Left ventricle myocardium inferior (tissue), 1 donor: ENCODE data around the gene MICAL2. TPM values are rescaled to one million over a fixed set of nuclear protein-coding genes. Genes with fewer than 3 reads are reported as not detected.

Experiments used
- DNase-seq: peaks from one replicate; pipeline ENCODE4 v3.0.0-alpha.2; 2020
- H3K27ac ChIP-seq: fragments of 200-600 bp; replicated peaks from 2 replicates; pipeline ENCODE4 v1.8.0; 2021
- H3K27me3 ChIP-seq: fragments of 200-600 bp; 2 replicates; pipeline ENCODE4 v1.8.0; 2021; ENCODE audit warnings: low read depth
- H3K36me3 ChIP-seq: fragments of 200-600 bp; 2 replicates; pipeline ENCODE4 v1.8.0; 2021
- H3K4me1 ChIP-seq: fragments of 200-600 bp; 2 replicates; pipeline ENCODE4 v1.8.0; 2021
- H3K4me3 ChIP-seq: fragments of 200-600 bp; 2 replicates; pipeline ENCODE4 v1.8.0; 2021; ENCODE audit warnings: mild to moderate bottlenecking, moderate library complexity
- H3K9me3 ChIP-seq: fragments of 200-600 bp; replicated peaks from 2 replicates; pipeline ENCODE4 v1.8.0; 2021
- CTCF ChIP-seq: fragments of 200-600 bp; IDR thresholded peaks from 2 replicates; pipeline ENCODE4 v1.8.0; 2021; ENCODE audit warnings: antibody characterized with exemption, mild to moderate bottlenecking, borderline replicate concordance
- intact Hi-C: fragments of 100-400 bp; cut with micrococcal nuclease; formaldehyde crosslinking; loops from one replicate; pipeline ENCODE4 v1.11.0; 2022
- total RNA-seq: library from RNA; stranded (reverse); fragmentation: NEBNext Ultra II Directional; extraction: Animal tissue kit (Norgen Biotek cat#: 25700); gene quantifications from one replicate; pipeline ENCODE4 v1.2.1, GENCODE V29; 2021
- donor health status: DM: no; HTN: yes; CAD: no; lungs with severe emphysema.

MICAL2 gene
- total RNA-seq, 1 donor from 2014 or later, result 85.0 TPM

- Histone ChIP-seq H3K4me3 (no peak overlapping the region), H3K27me3 (no peaks in the 10 kb centered on the region), H3K27ac (peak overlapping the region; percentile 56), H3K36me3 (peaks cover 59% of the 10 kb centered on the region), H3K4me1 (peaks cover 44% of the 10 kb centered on the region), H3K9me3 (no peaks in the 10 kb centered on the region)
- TF ChIP-seq CTCF, result no peak
- no peak for DNase-seq
- intact Hi-C loops, result no loop called here
Measured at GRCh38 chr11:12225046-12225739, 114.8 kb downstream of the MICAL2 start.

GRCh38 chr11:12226093-12226492 is 115.7 kb downstream of the MICAL2 start:
- intact Hi-C loops, result no loop called here
- no peaks in the 10 kb centered on the region for H3K27me3 ChIP-seq
- H3K27ac ChIP-seq, result no peak overlapping the region
- H3K4me1 ChIP-seq, result peaks cover 35% of the 10 kb centered on the region
- H3K4me3 ChIP-seq, result no peak overlapping the region
- peaks cover 68% of the 10 kb centered on the region for H3K36me3 ChIP-seq
- TF ChIP-seq CTCF, result no peak
- no peaks in the 10 kb centered on the region for H3K9me3 ChIP-seq
- no peak for DNase-seq

GRCh38 chr11:12229450-12230229 is 119.2 kb downstream of the MICAL2 start:
- TF ChIP-seq CTCF, result no peak
- Histone ChIP-seq H3K9me3 (no peaks in the 10 kb centered on the region), H3K4me1 (peaks cover 6% of the 10 kb centered on the region), H3K27ac (peak overlapping the region; percentile 27), H3K4me3 (no peak overlapping the region), H3K27me3 (no peaks in the 10 kb centered on the region), H3K36me3 (peaks cover 77% of the 10 kb centered on the region)
- no peak for DNase-seq
- intact Hi-C loops, result loop anchor here (10.0 kb wide), 1 partner anchor 145 kb away; no protein-coding TSS in a partner anchor

- Histone ChIP-seq H3K27ac (no peak overlapping the region), H3K36me3 (peaks cover 56% of the 10 kb centered on the region), H3K4me1 (peaks cover 29% of the 10 kb centered on the region), H3K9me3 (no peaks in the 10 kb centered on the region), H3K4me3 (no peak overlapping the region), H3K27me3 (no peaks in the 10 kb centered on the region)
- TF ChIP-seq CTCF, result no peak
- intact Hi-C loops, result loop anchor here (10.0 kb wide), 1 partner anchor 147 kb away; no protein-coding TSS in a partner anchor
- DNase-seq, result no peak
Measured at GRCh38 chr11:12232160-12232559, 121.8 kb downstream of the MICAL2 start.

GRCh38 chr11:12232817-12233601 is 122.6 kb downstream of the MICAL2 start:
- Histone ChIP-seq H3K4me3 (no peak overlapping the region), H3K9me3 (no peaks in the 10 kb centered on the region), H3K27ac (no peak overlapping the region), H3K27me3 (no peaks in the 10 kb centered on the region), H3K4me1 (peaks cover 33% of the 10 kb centered on the region), H3K36me3 (peaks cover 48% of the 10 kb centered on the region)
- TF ChIP-seq CTCF, result no peak
- intact Hi-C loops, result loop anchor here (10.0 kb wide), 1 partner anchor 148 kb away; no protein-coding TSS in a partner anchor
- no peak for DNase-seq
